Bronchial epithelial cell (primary cell): Measurements from ENCODE around the gene CNTNAP2. TPM values are rescaled to one million over a fixed set of nuclear protein-coding genes. Genes with fewer than 3 reads are reported as not detected.
A peak's percentile ranks its signal among the peaks of the same experiment; 100 is the strongest.
"Not testable (repeated sequence)": the region's sequence is repeated elsewhere in the genome, so short reads cannot be mapped to it uniquely, and the experiment has no call there.

Experiments used
- DNase-seq: peaks from one replicate; pipeline ENCODE4 v3.0.0-alpha.2; 2010; ENCODE audit warnings: low read depth
- FAIRE-seq: peaks from 2 replicates; lab custom pipeline; 2011; peaks lifted over from hg19 to GRCh38; lab: Jason Lieb, UNC
- H3K27me3 ChIP-seq: 2 replicates; pipeline ENCODE4 v1.5.1; 2011; ENCODE audit warnings: low read length; ENCODE audit not compliant: control insufficient read depth, insufficient read depth
- H3K36me3 ChIP-seq: 2 replicates; pipeline ENCODE4 v1.5.1; 2011; ENCODE audit warnings: low read length; ENCODE audit not compliant: control insufficient read depth, insufficient read depth
- H3K4me3 ChIP-seq: 2 replicates; pipeline ENCODE4 v1.5.1; 2011; ENCODE audit warnings: mild to moderate bottlenecking, low read depth, low read length, control low read depth
- total RNA-seq: library from RNA; depleted of rRNA; stranded (reverse); fragments of >200 nt; gene quantifications from 2 replicates; pipeline ENCODE4 v1.2.1, GENCODE V29; 2014
- TF ChIP-seq, protein P1 (sequence below): IDR thresholded peaks from 2 replicates; pipeline ENCODE4 v1.5.1; 2011; ENCODE audit warnings: mild to moderate bottlenecking, moderate library complexity, low read length, control low read depth, inconsistent platforms; ENCODE audit not compliant: insufficient read depth, severe bottlenecking

Gene CNTNAP2
- total RNA-seq, 1 donor from 2014 or later = 0.26 TPM

DNA sequence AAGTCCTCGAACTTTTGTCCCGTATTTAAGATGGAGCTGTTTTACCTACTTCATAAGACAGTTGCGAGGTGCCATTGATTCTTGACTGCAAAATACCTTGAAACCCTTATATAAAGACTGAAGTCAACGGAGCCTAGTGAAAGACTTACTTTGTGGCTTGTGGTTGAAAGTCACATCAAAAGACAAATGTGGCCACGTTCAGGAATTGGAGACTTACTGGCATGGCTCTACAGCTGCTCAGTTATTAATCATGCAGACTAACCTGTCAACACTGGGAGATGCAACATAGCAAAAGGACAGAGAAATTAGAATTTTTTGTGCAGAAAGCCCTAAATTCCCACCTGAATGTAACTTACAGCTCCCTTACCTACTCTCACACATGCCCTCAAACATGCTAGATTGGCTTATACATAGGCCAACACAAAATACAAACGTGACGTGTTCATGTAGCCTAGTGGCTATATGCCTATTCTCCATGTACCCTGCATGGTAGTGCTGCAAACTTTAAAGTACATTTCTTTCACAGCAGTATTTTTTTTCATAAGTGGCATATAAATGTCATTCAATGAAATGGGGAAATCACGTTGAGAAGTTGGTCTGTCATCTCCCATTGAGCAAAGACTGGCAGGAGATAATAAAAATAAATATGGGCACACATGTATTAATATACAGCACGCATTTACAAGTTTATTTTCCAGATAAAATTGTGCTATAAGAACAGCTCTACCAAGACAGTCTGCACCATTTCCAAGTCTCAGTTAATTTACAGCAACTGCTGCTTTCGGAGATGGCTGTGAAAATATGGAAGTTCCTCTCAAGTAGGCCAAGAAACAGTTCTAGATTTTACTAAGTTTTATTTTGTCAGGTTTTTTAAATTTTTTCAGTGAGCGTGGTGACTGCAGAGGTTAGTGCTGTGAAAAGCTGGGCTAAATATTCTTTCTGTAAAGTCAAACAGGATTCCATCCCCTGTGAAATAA, 2303.5 kb downstream of the CNTNAP2 start:
- H3K27me3 ChIP-seq = no peaks in the 10 kb centered on the region
- TF ChIP-seq, protein P1, sequence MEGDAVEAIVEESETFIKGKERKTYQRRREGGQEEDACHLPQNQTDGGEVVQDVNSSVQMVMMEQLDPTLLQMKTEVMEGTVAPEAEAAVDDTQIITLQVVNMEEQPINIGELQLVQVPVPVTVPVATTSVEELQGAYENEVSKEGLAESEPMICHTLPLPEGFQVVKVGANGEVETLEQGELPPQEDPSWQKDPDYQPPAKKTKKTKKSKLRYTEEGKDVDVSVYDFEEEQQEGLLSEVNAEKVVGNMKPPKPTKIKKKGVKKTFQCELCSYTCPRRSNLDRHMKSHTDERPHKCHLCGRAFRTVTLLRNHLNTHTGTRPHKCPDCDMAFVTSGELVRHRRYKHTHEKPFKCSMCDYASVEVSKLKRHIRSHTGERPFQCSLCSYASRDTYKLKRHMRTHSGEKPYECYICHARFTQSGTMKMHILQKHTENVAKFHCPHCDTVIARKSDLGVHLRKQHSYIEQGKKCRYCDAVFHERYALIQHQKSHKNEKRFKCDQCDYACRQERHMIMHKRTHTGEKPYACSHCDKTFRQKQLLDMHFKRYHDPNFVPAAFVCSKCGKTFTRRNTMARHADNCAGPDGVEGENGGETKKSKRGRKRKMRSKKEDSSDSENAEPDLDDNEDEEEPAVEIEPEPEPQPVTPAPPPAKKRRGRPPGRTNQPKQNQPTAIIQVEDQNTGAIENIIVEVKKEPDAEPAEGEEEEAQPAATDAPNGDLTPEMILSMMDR = no peak
- no peak for FAIRE-seq

DNA sequence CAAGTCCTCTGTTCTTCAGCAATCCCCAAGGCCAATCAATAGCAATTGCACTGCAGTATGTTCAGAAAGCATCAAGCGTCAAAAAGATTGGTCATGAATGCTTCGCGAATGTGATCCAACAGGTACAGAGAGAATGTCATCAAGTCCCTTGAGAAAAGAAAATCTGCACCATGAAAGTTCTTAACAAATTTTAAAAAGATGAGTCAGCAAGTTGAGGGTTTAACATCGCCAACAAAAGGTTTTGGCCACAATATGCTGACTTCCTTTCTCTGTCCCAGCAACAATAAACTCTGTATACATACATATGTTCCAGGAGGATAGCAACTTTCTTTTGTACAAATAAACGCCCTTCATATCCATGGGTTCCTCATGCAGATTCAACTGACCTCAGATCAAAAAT, 2305.4 kb downstream of the CNTNAP2 start:
- Histone ChIP-seq H3K27me3 (no peaks in the 10 kb centered on the region), H3K36me3 (no peaks in the 10 kb centered on the region), H3K4me3 (no peak overlapping the region)
- TF ChIP-seq, protein P1 = no peak
- FAIRE-seq = no peak
- DNase-seq = no peak

More for the DNA sequence above, 2303.5 kb downstream of the CNTNAP2 start:
- DNase-seq = no peak
- H3K36me3 ChIP-seq = no peaks in the 10 kb centered on the region
- no peak overlapping the region for H3K4me3 ChIP-seq

DNA sequence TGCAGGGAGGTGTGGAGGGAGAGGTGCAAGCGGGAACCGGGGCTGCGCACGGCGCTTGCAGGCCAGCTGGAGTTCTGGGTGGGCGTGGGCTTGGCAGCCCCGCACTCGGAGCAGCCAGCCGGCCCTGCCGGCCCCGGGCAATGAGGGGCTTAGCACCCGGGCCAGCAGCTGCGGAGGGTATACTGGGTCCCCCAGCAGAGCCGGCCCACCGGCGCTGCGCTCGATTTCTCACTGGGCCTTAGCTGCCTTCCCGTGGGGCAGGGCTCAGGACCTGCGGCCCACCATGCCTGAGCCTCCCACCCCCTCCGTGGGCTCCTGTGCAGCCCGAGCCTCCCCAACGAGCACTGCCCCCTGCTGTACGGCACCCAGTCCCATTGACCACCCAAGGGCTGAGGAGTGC, 2309.8 kb downstream of the CNTNAP2 start:
- H3K27me3 ChIP-seq, H3K36me3 ChIP-seq, H3K4me3 ChIP-seq, DNase-seq, FAIRE-seq: not testable (repeated sequence)

DNA sequence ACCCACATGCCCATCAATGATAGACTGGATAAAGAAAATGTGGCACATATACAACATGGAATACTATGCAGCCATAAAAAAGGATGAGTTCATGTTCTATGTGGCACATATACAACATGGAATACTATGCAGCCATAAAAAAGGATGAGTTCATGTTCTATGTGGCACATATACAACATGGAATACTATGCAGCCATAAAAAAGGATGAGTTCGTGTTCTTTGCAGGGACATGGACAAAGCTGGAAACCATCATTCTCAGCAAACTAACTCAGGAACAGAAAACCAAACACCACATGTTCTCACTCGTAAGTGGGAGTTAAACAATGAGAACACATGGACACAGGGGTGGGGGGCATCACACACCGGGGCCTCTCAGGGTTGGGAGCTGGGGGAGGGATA, 2314.1 kb downstream of the CNTNAP2 start:
- DNase-seq, H3K27me3 ChIP-seq, H3K36me3 ChIP-seq, FAIRE-seq, H3K4me3 ChIP-seq: not testable (repeated sequence)

DNA sequence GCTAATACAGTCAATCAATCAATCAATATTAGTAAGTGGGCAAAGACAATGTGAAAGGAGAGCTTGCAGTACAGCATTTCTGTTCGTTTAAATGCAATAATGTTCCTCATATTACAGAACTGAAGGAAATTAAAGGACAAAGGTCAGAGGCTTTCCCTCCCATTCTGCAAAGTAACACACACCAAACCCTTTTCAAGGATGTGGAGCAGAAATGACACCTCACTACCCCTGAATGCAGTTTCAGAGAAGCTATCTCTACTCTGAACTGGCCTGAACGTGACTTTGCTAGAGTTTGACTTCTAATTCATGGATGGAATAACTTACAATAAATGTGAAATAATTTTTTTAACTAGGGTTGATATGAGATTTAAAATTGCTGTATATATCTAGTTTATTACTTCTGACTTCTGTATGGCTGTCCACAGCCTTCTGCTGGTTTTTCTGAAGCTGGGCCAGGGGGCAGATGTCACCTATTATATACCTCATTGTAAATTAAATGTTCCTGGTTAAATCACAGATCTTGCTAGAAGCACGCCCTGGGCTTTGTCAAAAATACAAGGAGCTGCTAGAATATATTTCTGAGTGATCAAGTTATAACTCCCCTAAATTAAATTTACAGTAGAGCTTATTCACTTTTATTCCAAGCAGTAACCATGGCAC, 2317.1 kb downstream of the CNTNAP2 start:
- no peak for FAIRE-seq
- no peak for DNase-seq
- Histone ChIP-seq H3K36me3 (no peaks in the 10 kb centered on the region), H3K27me3 (no peaks in the 10 kb centered on the region), H3K4me3 (no peak overlapping the region)
- TF ChIP-seq, protein P1 = no peak

DNA sequence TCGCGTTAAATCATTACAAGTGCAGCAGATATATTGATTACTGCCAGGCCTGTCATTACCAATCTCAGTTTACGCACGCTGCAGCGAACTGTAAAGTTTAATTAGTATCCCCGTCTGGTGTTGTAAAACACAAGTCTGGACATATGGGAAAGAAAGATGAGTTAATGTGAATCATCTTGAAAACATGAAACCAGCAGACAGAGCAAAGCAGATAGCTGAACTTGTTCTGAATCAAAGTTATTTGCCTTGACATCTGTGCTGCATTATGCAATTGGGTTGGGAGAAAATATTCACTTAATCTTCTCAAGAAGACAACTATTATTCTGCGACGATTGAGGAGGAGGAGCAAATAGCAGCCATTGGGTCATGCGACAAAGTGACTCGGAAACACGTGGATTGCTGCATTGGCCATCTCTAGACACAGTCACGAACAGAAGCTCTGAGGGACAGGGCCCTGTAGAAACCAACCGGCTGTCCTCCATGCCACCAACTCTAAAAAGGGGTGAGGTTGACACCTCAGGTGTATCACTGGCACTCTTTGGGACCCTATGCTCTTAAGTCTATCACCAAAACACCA, 2317.7 kb downstream of the CNTNAP2 start:
- FAIRE-seq = no peak
- TF ChIP-seq, protein P1 = no peak
- Histone ChIP-seq H3K36me3 (no peaks in the 10 kb centered on the region), H3K27me3 (no peaks in the 10 kb centered on the region), H3K4me3 (no peak overlapping the region)
- peak; percentile 74 for DNase-seq
